ENCODE results near the gene ECHDC3.

Gene ECHDC3

DNA sequence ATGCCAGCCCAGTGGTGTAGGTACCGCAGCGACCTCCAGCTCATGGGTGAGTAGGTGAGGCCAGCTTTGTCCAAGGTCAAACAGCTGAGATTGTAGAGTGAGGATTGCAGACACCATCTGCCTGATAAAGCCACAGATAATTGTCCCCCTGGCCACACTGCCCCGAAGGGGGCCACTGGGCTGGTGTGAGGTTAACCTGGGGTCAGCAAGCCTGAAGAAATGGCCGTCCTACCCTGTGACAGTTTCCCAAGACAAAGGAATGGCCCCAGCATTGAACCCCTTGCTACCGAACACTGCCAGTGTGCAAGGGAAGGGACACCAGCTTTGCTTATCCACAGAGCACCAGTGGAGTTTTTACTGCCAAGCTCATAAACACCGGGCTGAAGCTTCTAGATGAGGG is 23.0 kb downstream of the ECHDC3 start:
- no peak for DNase-seq (ENCODE audit: low read depth, low spot score)
- no peak overlapping the region for H3K4me3 ChIP-seq (ENCODE audit: low read length)

DNA sequence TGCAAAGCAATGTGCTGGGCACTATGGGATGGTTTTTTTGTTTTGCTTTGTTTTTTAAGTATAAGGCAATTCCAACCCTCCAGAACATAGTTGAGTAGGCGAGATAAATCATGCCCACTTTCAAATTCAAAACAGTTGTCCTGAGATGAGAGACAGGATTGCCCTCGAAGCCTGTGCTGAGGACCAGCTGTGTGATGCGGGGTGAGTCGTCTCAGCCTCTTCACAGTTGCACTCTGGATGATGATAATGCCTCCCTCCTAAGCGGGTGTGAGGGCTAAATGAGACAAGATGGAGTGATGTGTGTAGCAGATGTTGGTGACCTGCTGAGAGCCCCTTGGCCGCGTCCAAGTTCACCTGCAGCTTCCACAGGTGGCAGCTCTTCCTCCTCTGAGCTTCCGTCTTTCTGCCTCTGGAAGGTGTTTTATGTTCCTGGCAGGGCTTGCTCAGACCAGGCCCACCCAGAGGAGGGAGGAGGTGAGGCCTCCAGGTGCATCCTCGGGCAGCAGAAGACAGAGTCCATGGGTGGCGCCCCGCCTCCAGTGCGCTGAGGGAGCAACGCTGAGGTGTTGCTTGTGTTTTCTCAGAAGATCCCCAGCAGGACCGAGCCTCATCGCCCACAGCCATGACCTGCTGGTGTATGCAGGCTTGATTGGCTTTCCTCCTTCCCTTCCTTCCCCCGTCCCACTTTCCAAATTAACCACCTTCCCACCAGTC is 30.6 kb downstream of the ECHDC3 start:
- no peak overlapping the region for H3K4me3 ChIP-seq (ENCODE audit: low read length)

GRCh38 chr10:11773761-11774441 is 31.7 kb downstream of the ECHDC3 start:
- DNase-seq (ENCODE audit: low read depth, low spot score) = no peak
- H3K4me3 ChIP-seq (ENCODE audit: low read length) = no peak overlapping the region

More for the DNA sequence above, 30.6 kb downstream of the ECHDC3 start:
- no peak for DNase-seq (ENCODE audit: low read depth, low spot score)

DNA sequence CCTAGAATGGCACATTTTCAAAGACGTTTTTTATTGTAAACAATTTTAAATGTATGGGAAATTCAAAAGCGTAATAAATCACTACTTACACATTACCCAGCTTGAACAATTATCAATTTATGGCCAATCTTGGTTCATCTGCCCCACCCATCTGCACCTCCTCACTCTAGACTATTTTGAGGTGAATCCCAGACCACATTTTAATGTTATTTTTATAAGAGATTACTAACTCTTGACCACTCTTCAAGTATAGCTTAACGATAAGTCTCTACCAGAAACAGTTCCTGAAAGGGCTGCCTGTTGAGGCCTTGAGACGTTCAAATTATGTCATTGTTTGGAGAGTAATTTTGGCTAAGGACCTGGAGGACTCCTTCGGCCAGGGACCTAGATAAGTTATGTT is 33.2 kb downstream of the ECHDC3 start:
- DNase-seq (ENCODE audit: low read depth, low spot score) = no peak
- H3K4me3 ChIP-seq (ENCODE audit: low read length) = no peak overlapping the region

GRCh38 chr10:11776080-11776479 is 33.9 kb downstream of the ECHDC3 start:
- no peak for DNase-seq (ENCODE audit: low read depth, low spot score)
- no peak overlapping the region for H3K4me3 ChIP-seq (ENCODE audit: low read length)

- no peak overlapping the region for H3K4me3 ChIP-seq (ENCODE audit: low read length)
- no peak for DNase-seq (ENCODE audit: low read depth, low spot score)
These were observed 38.9 kb downstream of the ECHDC3 start for GRCh38 chr10:11781114-11781513.

DNA sequence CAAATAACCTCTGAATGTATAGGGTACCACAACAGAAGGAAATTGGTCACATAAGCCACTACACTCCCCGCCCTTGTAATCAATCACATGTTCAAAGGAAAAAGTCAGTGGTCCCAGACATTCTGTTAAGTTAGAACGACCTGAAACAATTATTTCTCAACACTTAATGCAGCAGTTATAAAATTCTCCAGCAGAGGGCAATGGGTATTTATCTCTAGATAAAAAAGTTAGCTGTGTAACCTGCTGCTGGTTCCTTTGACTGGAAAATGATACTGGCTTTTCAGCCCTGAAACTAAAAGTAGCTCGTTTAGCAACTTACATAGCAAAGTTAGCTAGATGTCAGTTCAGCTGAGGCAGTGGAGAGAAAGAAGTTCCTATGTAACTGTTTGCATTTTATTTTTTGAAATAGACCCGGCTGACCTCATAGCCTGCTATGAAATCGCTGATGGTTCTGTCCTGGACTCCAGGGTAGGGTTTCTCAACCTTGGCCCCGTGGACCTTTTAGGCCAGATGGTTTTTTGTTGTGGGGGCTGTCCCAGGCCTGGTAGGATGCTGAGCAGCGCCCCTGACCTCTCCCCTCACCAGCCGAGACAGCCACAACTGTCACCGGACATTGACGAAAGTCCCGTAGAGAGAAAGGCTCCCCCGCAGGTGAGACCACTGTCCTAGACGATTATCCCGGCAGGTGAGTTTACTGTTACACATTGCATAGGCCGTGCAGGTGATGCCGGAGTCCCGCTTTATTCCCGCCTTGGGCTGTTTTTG is 40.8 kb downstream of the ECHDC3 start:
- H3K4me3 ChIP-seq (ENCODE audit: low read length) = no peak overlapping the region
- DNase-seq (ENCODE audit: low read depth, low spot score) = peak; percentile 69

- no peak overlapping the region for H3K4me3 ChIP-seq (ENCODE audit: low read length)
- DNase-seq (ENCODE audit: low read depth, low spot score) = no peak
These were observed 41.3 kb downstream of the ECHDC3 start for GRCh38 chr10:11783558-11783865.

DNA sequence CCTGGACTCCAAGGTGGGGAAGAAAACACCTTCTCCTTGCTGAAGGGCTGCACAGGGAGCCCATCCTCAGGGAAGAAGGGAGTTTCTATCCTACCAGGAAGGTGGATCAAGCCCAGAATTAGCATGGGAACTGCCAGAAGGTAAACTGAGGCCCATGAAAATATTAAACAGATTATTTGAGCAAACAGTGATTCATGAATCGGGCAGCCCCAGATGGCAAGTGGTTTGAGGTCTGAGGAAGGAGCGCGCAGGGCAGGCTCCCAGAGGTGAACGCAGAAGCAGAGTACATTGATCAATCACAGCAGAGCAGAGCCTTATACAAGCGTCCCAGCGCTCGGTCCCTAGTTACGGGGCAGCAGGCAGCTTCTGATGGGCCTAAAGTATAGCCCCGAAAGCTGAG is 45.2 kb downstream of the ECHDC3 start:
- H3K4me3 ChIP-seq (ENCODE audit: low read length) = no peak overlapping the region
- DNase-seq (ENCODE audit: low read depth, low spot score) = no peak

- no peak overlapping the region for H3K4me3 ChIP-seq (ENCODE audit: low read length)
- DNase-seq (ENCODE audit: low read depth, low spot score) = no peak
These were observed 45.7 kb downstream of the ECHDC3 start for GRCh38 chr10:11787846-11788245.

- no peak for DNase-seq (ENCODE audit: low read depth, low spot score)
- no peak overlapping the region for H3K4me3 ChIP-seq (ENCODE audit: low read length)
These were observed 47.1 kb downstream of the ECHDC3 start for GRCh38 chr10:11789306-11789705.

DNA sequence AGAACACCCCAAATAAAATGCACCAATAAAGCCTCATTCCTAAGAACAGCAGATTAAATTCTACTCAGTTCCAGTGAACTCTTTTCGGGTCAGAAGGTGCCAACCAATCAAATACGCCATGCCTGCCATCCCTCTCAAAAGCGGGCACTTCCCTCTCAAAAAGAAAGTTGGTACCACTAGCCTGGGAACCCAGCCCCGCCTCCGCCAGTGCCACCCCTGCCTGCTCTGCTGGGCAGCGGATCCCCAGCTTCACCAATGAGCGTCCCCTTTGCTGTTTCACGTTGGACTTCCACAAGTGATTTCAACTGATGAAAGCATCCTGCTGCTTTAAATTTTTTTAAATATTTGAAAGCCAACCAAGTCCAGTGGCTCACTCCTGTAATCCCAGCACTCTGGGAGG is 47.8 kb downstream of the ECHDC3 start:
- H3K4me3 ChIP-seq (ENCODE audit: low read length) = no peak overlapping the region
- no peak for DNase-seq (ENCODE audit: low read depth, low spot score)

DNA sequence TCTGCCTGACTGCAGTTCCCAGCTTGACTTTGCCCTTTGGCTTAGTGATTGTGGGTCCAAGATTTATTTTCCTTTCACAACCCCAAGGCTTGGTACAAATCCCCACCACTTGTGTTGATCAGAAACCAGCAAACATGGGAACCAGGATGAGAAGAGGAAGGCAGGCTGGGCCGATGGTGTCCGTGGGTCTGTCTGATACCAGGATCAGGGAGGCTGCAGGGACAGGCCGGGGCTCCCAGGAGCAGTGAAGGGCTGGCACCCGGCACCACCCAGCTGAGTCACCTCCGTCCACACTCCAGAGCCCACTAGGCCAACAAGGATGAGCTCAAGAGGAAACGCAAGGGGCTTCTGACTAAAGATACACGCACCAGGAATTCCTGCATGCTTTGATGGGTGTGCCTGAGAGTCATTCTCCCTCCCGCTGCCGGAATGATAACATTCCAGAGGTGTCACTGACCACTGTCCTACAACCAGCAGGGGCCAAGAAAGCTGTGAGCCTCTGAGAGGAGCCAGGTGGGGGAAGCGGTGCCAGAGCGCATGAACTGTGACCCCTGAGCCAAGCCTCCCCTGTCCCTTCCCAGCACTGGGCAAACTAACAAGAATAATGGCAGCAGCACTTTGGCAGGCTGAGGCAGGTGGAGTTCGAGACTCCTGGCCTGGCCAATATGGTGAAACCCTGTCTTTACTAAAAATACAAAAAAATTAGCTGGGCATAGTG is 51.7 kb downstream of the ECHDC3 start:
- no peak for DNase-seq (ENCODE audit: low read depth, low spot score)
- no peak overlapping the region for H3K4me3 ChIP-seq (ENCODE audit: low read length)

- no peak for DNase-seq (ENCODE audit: low read depth, low spot score)
- no peak overlapping the region for H3K4me3 ChIP-seq (ENCODE audit: low read length)
These were observed 52.4 kb downstream of the ECHDC3 start for GRCh38 chr10:11794566-11794965.

DNA sequence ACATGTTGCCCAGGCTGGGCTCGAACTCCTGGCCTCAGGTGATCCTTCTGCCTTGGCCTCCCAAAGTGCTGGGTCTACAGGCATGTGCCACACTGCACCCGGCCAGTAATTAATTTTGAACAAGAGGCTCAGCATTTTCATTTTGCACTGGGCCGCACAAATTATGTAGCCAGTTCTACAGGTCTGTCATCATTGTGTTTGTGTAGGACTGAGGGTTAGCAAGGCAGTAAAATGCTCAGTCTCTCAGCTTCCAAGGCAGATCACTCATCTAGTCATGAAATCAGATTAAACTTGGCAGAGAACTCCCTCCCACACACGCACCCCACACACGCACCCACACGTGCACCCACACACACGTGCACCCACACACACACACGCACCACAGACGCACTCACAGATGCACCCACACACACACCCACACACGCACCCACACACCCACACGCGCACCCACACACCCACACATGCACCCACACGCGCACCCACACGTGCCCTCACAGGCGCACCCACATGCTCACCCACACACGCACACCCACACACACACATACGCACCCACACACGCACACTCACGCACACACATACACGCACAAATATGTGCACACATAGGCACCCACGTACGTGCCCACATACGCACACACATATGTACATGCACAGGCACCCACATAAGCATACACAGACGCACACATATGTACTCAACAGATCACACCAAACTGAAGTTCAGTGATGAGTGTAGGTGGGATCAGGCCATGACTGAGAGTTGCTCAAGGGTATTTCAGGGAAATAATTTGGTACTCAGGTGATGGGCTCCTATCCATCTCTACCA is 53.1 kb downstream of the ECHDC3 start:
- DNase-seq (ENCODE audit: low read depth, low spot score) = no peak
- H3K4me3 ChIP-seq (ENCODE audit: low read length) = no peak overlapping the region

- no peak overlapping the region for H3K4me3 ChIP-seq (ENCODE audit: low read length)
- no peak for DNase-seq (ENCODE audit: low read depth, low spot score)
These were observed 54.3 kb downstream of the ECHDC3 start for GRCh38 chr10:11796474-11796873.

DNA sequence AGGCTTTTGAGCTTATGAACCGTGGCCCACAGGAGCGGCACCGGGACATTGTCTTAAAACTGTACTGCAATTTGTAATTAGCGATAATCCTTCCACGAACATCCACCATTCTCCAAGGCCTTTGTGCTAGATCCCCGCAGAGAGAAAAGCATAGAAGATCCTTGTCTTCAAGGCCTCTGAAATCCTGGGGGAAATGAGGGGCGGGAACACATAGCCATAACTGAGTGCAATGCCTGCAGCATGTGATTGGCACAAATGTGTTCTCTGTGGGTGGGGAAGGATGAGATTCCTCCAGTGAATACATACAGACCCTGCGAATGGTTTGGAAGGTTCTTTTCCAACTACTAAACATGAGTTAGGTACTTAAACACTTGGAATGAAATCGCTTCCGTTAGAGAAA is 55.1 kb downstream of the ECHDC3 start:
- no peak for DNase-seq (ENCODE audit: low read depth, low spot score)
- no peak overlapping the region for H3K4me3 ChIP-seq (ENCODE audit: low read length)

DNA sequence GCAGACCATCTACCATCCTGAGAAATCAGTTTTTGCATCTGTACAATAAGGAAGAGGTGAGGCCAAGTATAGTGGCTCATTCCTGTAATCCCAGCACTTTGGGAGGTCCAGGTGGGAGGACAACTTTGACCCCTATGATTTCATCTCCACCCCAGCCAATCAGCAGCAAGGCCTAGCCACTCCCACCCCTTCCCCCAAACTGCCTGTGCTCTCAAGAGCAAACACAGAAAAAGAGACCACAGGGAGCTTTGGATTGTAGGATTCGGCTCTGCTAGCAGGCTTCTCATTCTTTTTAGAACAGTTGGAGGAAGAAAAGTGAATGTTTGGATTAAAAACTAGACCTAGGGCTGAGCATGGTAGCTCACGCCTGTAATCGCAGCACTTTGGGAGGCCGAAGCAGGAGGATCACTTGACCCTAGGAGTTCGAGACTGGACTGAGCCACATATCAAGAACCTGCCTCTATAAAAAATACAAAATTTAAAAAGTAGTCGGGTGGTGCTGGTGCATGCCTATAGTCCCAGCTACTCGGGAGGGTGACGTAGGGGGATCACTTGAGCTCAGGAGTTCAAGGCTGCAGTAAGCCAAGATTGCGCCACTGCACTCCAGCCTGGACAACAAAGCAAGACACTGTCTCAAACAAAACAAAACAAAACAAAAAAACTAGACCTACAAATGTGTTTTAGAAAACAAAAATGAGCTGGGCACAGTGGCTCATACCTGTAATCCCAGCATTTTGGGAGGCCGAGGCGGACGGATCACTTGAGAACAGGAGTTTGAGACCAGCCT is 55.9 kb downstream of the ECHDC3 start:
- no peak for DNase-seq (ENCODE audit: low read depth, low spot score)
- H3K4me3 ChIP-seq (ENCODE audit: low read length) = no peak overlapping the region
